Measurements from ENCODE around the gene SMARCA2.

The SMARCA2 gene

GRCh38 chr9:2166203-2166602 lies 151.1 kb downstream of the SMARCA2 start:
- no peak overlapping the region for H3K4me3 Mint-ChIP-seq
- H3K9me3 Mint-ChIP-seq: no peaks in the 10 kb centered on the region
- peaks cover 52% of the 10 kb centered on the region for H3K36me3 Mint-ChIP-seq (ENCODE audit: low read depth)
- peaks cover 17% of the 10 kb centered on the region for H3K4me1 Mint-ChIP-seq (ENCODE audit: low read depth)
- H3K27ac Mint-ChIP-seq: no peak overlapping the region
- H3K27me3 Mint-ChIP-seq (ENCODE audit: low read depth): no peaks in the 10 kb centered on the region

- Mint-ChIP-seq H3K4me1 (ENCODE audit: low read depth) (peaks cover 11% of the 10 kb centered on the region), H3K36me3 (ENCODE audit: low read depth) (peaks cover 56% of the 10 kb centered on the region), H3K27ac (no peak overlapping the region), H3K9me3 (no peaks in the 10 kb centered on the region), H3K27me3 (ENCODE audit: low read depth) (no peaks in the 10 kb centered on the region), H3K4me3 (no peak overlapping the region)
Observed at GRCh38 chr9:2169035-2169434, 153.9 kb downstream of the SMARCA2 start.

GRCh38 chr9:2170722-2171121 lies 155.6 kb downstream of the SMARCA2 start:
- no peak overlapping the region for H3K27ac Mint-ChIP-seq
- H3K4me3 Mint-ChIP-seq: no peak overlapping the region
- no peaks in the 10 kb centered on the region for H3K27me3 Mint-ChIP-seq (ENCODE audit: low read depth)
- peaks cover 42% of the 10 kb centered on the region for H3K36me3 Mint-ChIP-seq (ENCODE audit: low read depth)
- no peaks in the 10 kb centered on the region for H3K9me3 Mint-ChIP-seq
- peaks cover 5% of the 10 kb centered on the region for H3K4me1 Mint-ChIP-seq (ENCODE audit: low read depth)

GRCh38 chr9:2173170-2173569 lies 158.0 kb downstream of the SMARCA2 start:
- H3K9me3 Mint-ChIP-seq: no peaks in the 10 kb centered on the region
- no peak overlapping the region for H3K4me3 Mint-ChIP-seq
- H3K36me3 Mint-ChIP-seq (ENCODE audit: low read depth): peaks cover 29% of the 10 kb centered on the region
- no peak overlapping the region for H3K27ac Mint-ChIP-seq
- H3K27me3 Mint-ChIP-seq (ENCODE audit: low read depth): no peaks in the 10 kb centered on the region
- peaks cover 5% of the 10 kb centered on the region for H3K4me1 Mint-ChIP-seq (ENCODE audit: low read depth)

- Mint-ChIP-seq H3K36me3 (ENCODE audit: low read depth) (peaks cover 29% of the 10 kb centered on the region), H3K27me3 (ENCODE audit: low read depth) (no peaks in the 10 kb centered on the region), H3K4me1 (ENCODE audit: low read depth) (peaks cover 8% of the 10 kb centered on the region), H3K9me3 (no peaks in the 10 kb centered on the region), H3K4me3 (no peak overlapping the region), H3K27ac (no peak overlapping the region)
Observed at GRCh38 chr9:2173861-2174260, 158.7 kb downstream of the SMARCA2 start.

GRCh38 chr9:2174306-2174705 lies 159.2 kb downstream of the SMARCA2 start:
- peaks cover 27% of the 10 kb centered on the region for H3K36me3 Mint-ChIP-seq (ENCODE audit: low read depth)
- no peaks in the 10 kb centered on the region for H3K9me3 Mint-ChIP-seq
- no peak overlapping the region for H3K27ac Mint-ChIP-seq
- no peak overlapping the region for H3K4me3 Mint-ChIP-seq
- H3K4me1 Mint-ChIP-seq (ENCODE audit: low read depth): peaks cover 6% of the 10 kb centered on the region
- H3K27me3 Mint-ChIP-seq (ENCODE audit: low read depth): no peaks in the 10 kb centered on the region

GRCh38 chr9:2174911-2175310 lies 159.8 kb downstream of the SMARCA2 start:
- H3K36me3 Mint-ChIP-seq (ENCODE audit: low read depth): peaks cover 26% of the 10 kb centered on the region
- H3K4me3 Mint-ChIP-seq: no peak overlapping the region
- no peaks in the 10 kb centered on the region for H3K27me3 Mint-ChIP-seq (ENCODE audit: low read depth)
- H3K4me1 Mint-ChIP-seq (ENCODE audit: low read depth): peaks cover 9% of the 10 kb centered on the region
- H3K27ac Mint-ChIP-seq: no peak overlapping the region
- no peaks in the 10 kb centered on the region for H3K9me3 Mint-ChIP-seq

GRCh38 chr9:2177121-2177520 lies 162.0 kb downstream of the SMARCA2 start:
- Mint-ChIP-seq H3K36me3 (ENCODE audit: low read depth) (peaks cover 19% of the 10 kb centered on the region), H3K27me3 (ENCODE audit: low read depth) (no peaks in the 10 kb centered on the region), H3K27ac (no peak overlapping the region), H3K9me3 (no peaks in the 10 kb centered on the region), H3K4me3 (no peak overlapping the region), H3K4me1 (ENCODE audit: low read depth) (peaks cover 9% of the 10 kb centered on the region)

GRCh38 chr9:2178034-2178734 lies 163.0 kb downstream of the SMARCA2 start:
- no peak overlapping the region for H3K4me3 Mint-ChIP-seq

GRCh38 chr9:2179567-2179966 lies 164.4 kb downstream of the SMARCA2 start:
- Mint-ChIP-seq H3K4me1 (ENCODE audit: low read depth) (peaks cover 9% of the 10 kb centered on the region), H3K27ac (no peak overlapping the region)

More at GRCh38 chr9:2178034-2178734, 163.0 kb downstream of the SMARCA2 start:
- H3K36me3 Mint-ChIP-seq (ENCODE audit: low read depth): peaks cover 10% of the 10 kb centered on the region
- H3K4me1 Mint-ChIP-seq (ENCODE audit: low read depth): peaks cover 9% of the 10 kb centered on the region
- no peaks in the 10 kb centered on the region for H3K9me3 Mint-ChIP-seq
- no peaks in the 10 kb centered on the region for H3K27me3 Mint-ChIP-seq (ENCODE audit: low read depth)
- H3K27ac Mint-ChIP-seq: no peak overlapping the region

GRCh38 chr9:2180154-2180553 lies 165.0 kb downstream of the SMARCA2 start:
- no peaks in the 10 kb centered on the region for H3K27me3 Mint-ChIP-seq (ENCODE audit: low read depth)
- H3K4me1 Mint-ChIP-seq (ENCODE audit: low read depth): peaks cover 9% of the 10 kb centered on the region
- no peaks in the 10 kb centered on the region for H3K9me3 Mint-ChIP-seq
- no peak overlapping the region for H3K4me3 Mint-ChIP-seq
- H3K36me3 Mint-ChIP-seq (ENCODE audit: low read depth): peaks cover 18% of the 10 kb centered on the region
- no peak overlapping the region for H3K27ac Mint-ChIP-seq

More at GRCh38 chr9:2179567-2179966, 164.4 kb downstream of the SMARCA2 start:
- Mint-ChIP-seq H3K4me3 (no peak overlapping the region), H3K27me3 (ENCODE audit: low read depth) (no peaks in the 10 kb centered on the region), H3K9me3 (no peaks in the 10 kb centered on the region), H3K36me3 (ENCODE audit: low read depth) (peaks cover 16% of the 10 kb centered on the region)

- no peak overlapping the region for H3K27ac Mint-ChIP-seq
- H3K4me1 Mint-ChIP-seq (ENCODE audit: low read depth): peaks cover 8% of the 10 kb centered on the region
- H3K36me3 Mint-ChIP-seq (ENCODE audit: low read depth): peaks cover 19% of the 10 kb centered on the region
- H3K4me3 Mint-ChIP-seq: no peak overlapping the region
- H3K9me3 Mint-ChIP-seq: no peaks in the 10 kb centered on the region
- H3K27me3 Mint-ChIP-seq (ENCODE audit: low read depth): no peaks in the 10 kb centered on the region
Observed at GRCh38 chr9:2180704-2181103, 165.6 kb downstream of the SMARCA2 start.

GRCh38 chr9:2181792-2182191 lies 166.6 kb downstream of the SMARCA2 start:
- H3K27me3 Mint-ChIP-seq (ENCODE audit: low read depth): no peaks in the 10 kb centered on the region
- peaks cover 25% of the 10 kb centered on the region for H3K36me3 Mint-ChIP-seq (ENCODE audit: low read depth)
- H3K4me3 Mint-ChIP-seq: no peak overlapping the region
- no peaks in the 10 kb centered on the region for H3K9me3 Mint-ChIP-seq
- H3K27ac Mint-ChIP-seq: no peak overlapping the region
- H3K4me1 Mint-ChIP-seq (ENCODE audit: low read depth): peaks cover 8% of the 10 kb centered on the region

GRCh38 chr9:2190939-2191608 lies 175.9 kb downstream of the SMARCA2 start:
- no peaks in the 10 kb centered on the region for H3K9me3 Mint-ChIP-seq
- no peak overlapping the region for H3K27ac Mint-ChIP-seq

GRCh38 chr9:2191609-2191972 lies 176.4 kb downstream of the SMARCA2 start:
- no peaks in the 10 kb centered on the region for H3K4me1 Mint-ChIP-seq (ENCODE audit: low read depth)
- no peak overlapping the region for H3K27ac Mint-ChIP-seq
- no peaks in the 10 kb centered on the region for H3K9me3 Mint-ChIP-seq
- H3K27me3 Mint-ChIP-seq (ENCODE audit: low read depth): no peaks in the 10 kb centered on the region
- no peak overlapping the region for H3K4me3 Mint-ChIP-seq
- H3K36me3 Mint-ChIP-seq (ENCODE audit: low read depth): peaks cover 56% of the 10 kb centered on the region

More at GRCh38 chr9:2190939-2191608, 175.9 kb downstream of the SMARCA2 start:
- Mint-ChIP-seq H3K27me3 (ENCODE audit: low read depth) (no peaks in the 10 kb centered on the region), H3K36me3 (ENCODE audit: low read depth) (peaks cover 55% of the 10 kb centered on the region), H3K4me1 (ENCODE audit: low read depth) (no peaks in the 10 kb centered on the region), H3K4me3 (no peak overlapping the region)

Data from T-helper 1 cell treated with Interleukin-12 subunit alpha and Interleukin-12 subunit beta and Interleukin-4 antibody, amounts not matched to agents 30 μg/mL and 1 μg/mL, for 36 hours (primary cell).